Omental fat pad (tissue), 4 donors: ENCODE results near the gene VN1R5. TPM values are rescaled to one million over a fixed set of nuclear protein-coding genes. Genes with fewer than 3 reads are reported as not detected.

Experiments used
- ATAC-seq: fragments of 150-250 bp; one replicate; pipeline ENCODE4 v1.9.1; 2016; ENCODE audit warnings: mild to moderate bottlenecking, moderate library complexity; ENCODE audit not compliant: low FRiP score
- DNase-seq: peaks from one replicate; pipeline ENCODE4 v3.0.0-alpha.2; 2019; ENCODE audit warnings: low spot score
- total RNA-seq, 4 donors: library from RNA; depleted of rRNA; stranded (reverse); fragments of >200 nt; gene quantifications; one replicate each; pipeline ENCODE4 v1.1.0, GENCODE V29; 2016
- TF ChIP-seq, protein P1 (sequence below), 3 donors: fragments of 450-650 bp; IDR thresholded peaks; one replicate each; pipeline ENCODE4 v1.5.1; 2016 to 2017; ENCODE audit warnings: antibody characterized with exemption in 3 of 3, mild to moderate bottlenecking in 3 of 3, moderate library complexity in 2 of 3

The VN1R5 gene
- total RNA-seq, 4 donors from 2014 or later, result not detected

DNA sequence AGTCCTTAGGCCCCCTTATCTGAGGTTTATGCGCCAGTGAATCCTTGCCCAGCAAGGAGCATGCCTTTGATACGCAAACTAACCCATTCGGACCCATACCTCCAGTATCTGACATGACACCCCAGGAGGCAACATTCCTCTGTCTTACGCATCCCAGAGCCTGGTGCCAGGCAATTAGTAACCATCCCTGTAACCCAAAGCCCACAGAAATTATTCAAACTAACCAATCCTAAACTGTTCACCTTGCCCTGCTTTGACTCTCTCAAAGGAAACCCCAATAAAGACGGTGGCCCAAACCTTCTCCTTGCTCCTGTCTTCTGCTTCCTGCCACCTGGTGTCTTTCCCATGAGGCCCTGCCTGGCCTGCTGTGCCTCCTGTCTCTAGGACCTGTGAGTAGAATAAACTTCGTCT is 39.4 kb downstream of the VN1R5 start:
- DNase-seq (no peak), ATAC-seq (no peak)
- TF ChIP-seq, protein P1, sequence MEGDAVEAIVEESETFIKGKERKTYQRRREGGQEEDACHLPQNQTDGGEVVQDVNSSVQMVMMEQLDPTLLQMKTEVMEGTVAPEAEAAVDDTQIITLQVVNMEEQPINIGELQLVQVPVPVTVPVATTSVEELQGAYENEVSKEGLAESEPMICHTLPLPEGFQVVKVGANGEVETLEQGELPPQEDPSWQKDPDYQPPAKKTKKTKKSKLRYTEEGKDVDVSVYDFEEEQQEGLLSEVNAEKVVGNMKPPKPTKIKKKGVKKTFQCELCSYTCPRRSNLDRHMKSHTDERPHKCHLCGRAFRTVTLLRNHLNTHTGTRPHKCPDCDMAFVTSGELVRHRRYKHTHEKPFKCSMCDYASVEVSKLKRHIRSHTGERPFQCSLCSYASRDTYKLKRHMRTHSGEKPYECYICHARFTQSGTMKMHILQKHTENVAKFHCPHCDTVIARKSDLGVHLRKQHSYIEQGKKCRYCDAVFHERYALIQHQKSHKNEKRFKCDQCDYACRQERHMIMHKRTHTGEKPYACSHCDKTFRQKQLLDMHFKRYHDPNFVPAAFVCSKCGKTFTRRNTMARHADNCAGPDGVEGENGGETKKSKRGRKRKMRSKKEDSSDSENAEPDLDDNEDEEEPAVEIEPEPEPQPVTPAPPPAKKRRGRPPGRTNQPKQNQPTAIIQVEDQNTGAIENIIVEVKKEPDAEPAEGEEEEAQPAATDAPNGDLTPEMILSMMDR (IDR thresholded peaks at IDR 0.05), result no peak

DNA sequence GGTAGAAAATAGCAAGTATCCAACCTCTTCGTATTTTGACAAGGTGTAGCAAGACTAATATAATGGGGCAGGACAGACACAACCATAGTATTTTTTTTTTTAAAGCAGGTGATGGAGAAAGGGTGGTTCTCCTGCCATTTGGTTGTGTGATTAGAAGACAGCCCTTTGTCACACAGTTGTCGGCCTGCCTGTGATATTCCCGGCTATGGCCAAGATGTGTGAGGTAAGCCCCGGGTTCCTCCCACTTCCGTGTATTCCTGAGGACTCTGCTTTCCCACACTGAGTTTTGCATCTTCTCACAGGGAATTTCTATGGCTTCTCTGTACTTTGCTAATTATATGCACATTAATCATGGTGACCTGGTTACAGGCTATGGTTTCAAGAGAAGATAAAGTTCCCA is 39.9 kb downstream of the VN1R5 start:
- no peak for ATAC-seq
- TF ChIP-seq, protein P1 (IDR thresholded peaks at IDR 0.05), result no peak
- DNase-seq, result no peak

DNA sequence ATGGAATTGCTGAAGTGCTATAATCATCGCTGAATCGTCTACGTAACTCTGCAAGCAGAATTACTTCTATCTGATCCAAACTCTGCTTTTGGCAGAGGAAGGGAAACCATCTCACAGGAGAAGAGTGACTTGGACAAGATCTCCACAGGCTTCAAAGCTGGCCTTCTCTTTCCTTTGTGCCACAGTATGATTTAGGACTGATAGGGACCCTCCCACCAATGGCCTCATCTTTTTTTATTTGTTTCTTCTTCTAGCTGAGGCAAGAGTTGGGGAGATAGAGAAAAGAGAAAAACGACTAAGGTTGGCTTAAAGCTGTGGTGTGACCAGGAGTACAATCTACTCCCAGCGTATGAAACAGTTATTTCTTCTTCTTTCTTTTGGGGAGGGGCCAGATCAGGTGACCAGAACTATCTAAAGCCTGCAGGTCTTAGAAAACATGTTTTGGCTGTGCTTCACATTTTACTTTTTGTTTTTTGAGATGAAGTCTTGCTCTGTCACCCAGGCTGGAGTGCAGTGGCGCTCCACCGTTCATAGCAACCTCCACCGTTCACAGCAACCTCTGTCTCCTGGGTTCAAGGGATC is 40.8 kb downstream of the VN1R5 start:
- DNase-seq (no peak), ATAC-seq (no peak)
- TF ChIP-seq, protein P1 (IDR thresholded peaks at IDR 0.05), result no peak

DNA sequence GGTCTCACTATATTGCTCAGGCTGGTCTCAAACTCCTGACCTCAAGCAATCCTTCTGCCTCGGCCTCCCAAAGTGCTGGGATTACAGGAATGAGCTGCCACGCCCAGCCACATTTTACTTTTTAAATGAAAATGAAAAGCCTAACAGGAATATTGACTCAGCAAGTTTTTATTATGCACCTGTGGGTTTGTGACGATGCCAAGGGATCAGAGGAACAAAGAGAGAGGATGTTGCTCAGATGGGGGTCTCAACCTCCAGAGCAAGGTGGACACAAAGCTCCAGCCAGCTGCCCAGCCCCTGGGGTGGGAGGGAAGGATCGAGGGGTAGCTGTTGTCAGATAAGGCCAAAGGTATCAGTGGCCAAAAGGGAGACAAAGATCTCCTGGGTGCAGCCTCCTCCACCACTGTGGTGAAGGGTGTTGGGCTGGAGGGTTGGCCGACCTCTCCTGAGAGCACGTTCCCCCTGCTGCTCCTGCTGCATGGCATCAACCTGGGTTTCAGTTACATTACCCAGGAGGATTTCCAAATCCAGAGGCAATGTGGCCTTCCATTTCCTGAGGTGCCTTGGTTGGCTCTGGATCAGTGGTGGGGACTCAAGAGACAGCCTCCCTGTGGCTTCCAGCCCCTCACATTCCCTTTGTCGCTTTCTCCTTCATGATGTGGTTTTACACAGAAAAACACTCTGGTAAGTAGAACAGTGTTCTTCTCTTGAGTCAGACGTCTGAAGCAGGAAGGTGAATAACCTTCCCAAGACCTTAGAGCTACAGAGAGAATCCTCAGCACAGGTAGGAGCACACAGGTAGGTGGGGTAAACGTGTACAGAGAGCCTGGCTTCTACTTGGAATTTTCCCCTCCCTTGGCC is 41.6 kb downstream of the VN1R5 start:
- TF ChIP-seq, protein P1 (IDR thresholded peaks at IDR 0.05), result no peak
- no peak for DNase-seq
- no peak for ATAC-seq

DNA sequence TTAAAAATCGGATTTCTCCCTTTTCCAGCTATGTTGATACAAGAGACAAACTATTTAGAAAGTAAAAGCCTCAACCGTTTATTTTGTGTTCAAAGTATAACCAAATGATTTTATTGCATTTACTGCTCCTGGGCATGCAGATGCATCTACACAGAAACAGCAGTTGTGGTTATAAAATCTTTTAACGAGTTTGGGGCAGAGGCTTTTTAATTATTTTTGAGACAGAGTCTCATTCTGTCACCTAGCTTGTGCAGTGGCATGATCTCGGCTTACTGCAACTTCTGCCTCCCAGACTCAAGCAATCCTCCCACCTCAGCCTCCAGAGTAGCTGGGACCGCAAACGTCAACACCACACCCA is 42.2 kb downstream of the VN1R5 start:
- ATAC-seq (no peak), DNase-seq (no peak)
- TF ChIP-seq, protein P1 (IDR thresholded peaks at IDR 0.05), result no peak

DNA sequence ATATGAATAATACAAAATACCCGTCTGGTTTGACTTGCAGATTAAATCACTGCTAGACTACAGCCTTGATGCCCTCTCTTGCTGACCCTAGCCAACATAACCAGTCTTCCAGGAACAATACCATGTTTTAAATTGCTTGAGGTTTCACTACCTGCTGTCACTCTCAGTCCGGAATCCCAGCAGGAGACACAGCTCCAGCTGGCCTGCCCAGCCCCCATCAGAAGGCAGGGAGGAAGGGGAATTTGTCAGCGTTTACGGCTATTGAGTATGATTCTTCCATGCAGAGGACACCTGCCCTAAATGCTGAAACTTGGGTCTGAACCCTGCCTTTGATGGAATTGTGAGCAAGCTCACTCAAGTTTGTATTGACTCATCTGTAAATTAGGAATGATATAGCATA is 42.8 kb downstream of the VN1R5 start:
- DNase-seq (no peak), ATAC-seq (no peak)
- TF ChIP-seq, protein P1 (IDR thresholded peaks at IDR 0.05), result no peak
